ENCODE measurements around the gene DPH1. TPM values are rescaled to one million over a fixed set of nuclear protein-coding genes. Genes with fewer than 3 reads are reported as not detected.

The DPH1 gene
- total RNA-seq, 1 donor from 2014 or later, result 29.4 TPM

GRCh38 chr17:2025220-2025621 lies 4.7 kb upstream of the DPH1 start, which contains the start of gene RTN4RL1:
Gene RTN4RL1 (minus strand): TSS chr17:2025334. CDS start chr17:2024865, 469 bp downstream.
- H3K4me1 Mint-ChIP-seq (ENCODE audit: low read depth), result peaks cover 17% of the 10 kb centered on the region
- H3K4me3 Mint-ChIP-seq (ENCODE audit: unreplicated experiment), result peak within 1 kb of the TSS; percentile 64
- DNase-seq (ENCODE audit: low spot score), result no peak
- peaks cover 10% of the 10 kb centered on the region for H3K27me3 Mint-ChIP-seq (ENCODE audit: low read depth)
- no peak within 1 kb of the TSS for H3K27ac Mint-ChIP-seq (ENCODE audit: unreplicated experiment)
- H3K9me3 Mint-ChIP-seq (ENCODE audit: low read depth), result no peaks in the 10 kb centered on the region
- TF ChIP-seq CTCF (IDR thresholded peaks at IDR 0.05), result no peak
- no peaks in the 10 kb centered on the region for H3K36me3 Mint-ChIP-seq (ENCODE audit: low read depth)

- no peaks in the 10 kb centered on the region for H3K36me3 Mint-ChIP-seq (ENCODE audit: low read depth)
- H3K4me1 Mint-ChIP-seq (ENCODE audit: low read depth), result peaks cover 18% of the 10 kb centered on the region
- peak; percentile 89 for TF ChIP-seq CTCF (IDR thresholded peaks at IDR 0.05)
- no peak overlapping the region for H3K27ac Mint-ChIP-seq (ENCODE audit: unreplicated experiment)
- peak overlapping the region; percentile 64 for H3K4me3 Mint-ChIP-seq (ENCODE audit: unreplicated experiment)
- DNase-seq (ENCODE audit: low spot score), result no peak
- H3K9me3 Mint-ChIP-seq (ENCODE audit: low read depth), result no peaks in the 10 kb centered on the region
- H3K27me3 Mint-ChIP-seq (ENCODE audit: low read depth), result peaks cover 7% of the 10 kb centered on the region
Observed at GRCh38 chr17:2025622-2026309, 4.2 kb upstream of the DPH1 start.

- H3K4me1 Mint-ChIP-seq (ENCODE audit: low read depth), result peaks cover 22% of the 10 kb centered on the region
- TF ChIP-seq CTCF (IDR thresholded peaks at IDR 0.05), result no peak
- H3K36me3 Mint-ChIP-seq (ENCODE audit: low read depth), result no peaks in the 10 kb centered on the region
- DNase-seq (ENCODE audit: low spot score), result no peak
- no peak overlapping the region for H3K27ac Mint-ChIP-seq (ENCODE audit: unreplicated experiment)
- H3K9me3 Mint-ChIP-seq (ENCODE audit: low read depth), result no peaks in the 10 kb centered on the region
- peaks cover 7% of the 10 kb centered on the region for H3K27me3 Mint-ChIP-seq (ENCODE audit: low read depth)
- H3K4me3 Mint-ChIP-seq (ENCODE audit: unreplicated experiment), result no peak overlapping the region
Observed at GRCh38 chr17:2027528-2028233, 2.3 kb upstream of the DPH1 start.

- Mint-ChIP-seq H3K9me3 (ENCODE audit: low read depth) (no peaks in the 10 kb centered on the region), H3K36me3 (ENCODE audit: low read depth) (no peaks in the 10 kb centered on the region), H3K4me3 (ENCODE audit: unreplicated experiment) (no peak overlapping the region), H3K27me3 (ENCODE audit: low read depth) (peaks cover 7% of the 10 kb centered on the region), H3K27ac (ENCODE audit: unreplicated experiment) (no peak overlapping the region), H3K4me1 (ENCODE audit: low read depth) (peaks cover 26% of the 10 kb centered on the region)
- TF ChIP-seq CTCF (IDR thresholded peaks at IDR 0.05), result no peak
- no peak for DNase-seq (ENCODE audit: low spot score)
Observed at GRCh38 chr17:2028234-2028614, 1.7 kb upstream of the DPH1 start.

GRCh38 chr17:2028737-2029136 lies 1.2 kb upstream of the DPH1 start:
- H3K4me1 Mint-ChIP-seq (ENCODE audit: low read depth), result peaks cover 27% of the 10 kb centered on the region
- peaks cover 7% of the 10 kb centered on the region for H3K27me3 Mint-ChIP-seq (ENCODE audit: low read depth)
- no peaks in the 10 kb centered on the region for H3K36me3 Mint-ChIP-seq (ENCODE audit: low read depth)
- H3K27ac Mint-ChIP-seq (ENCODE audit: unreplicated experiment), result no peak overlapping the region
- no peaks in the 10 kb centered on the region for H3K9me3 Mint-ChIP-seq (ENCODE audit: low read depth)
- no peak for DNase-seq (ENCODE audit: low spot score)
- TF ChIP-seq CTCF (IDR thresholded peaks at IDR 0.05), result no peak
- no peak overlapping the region for H3K4me3 Mint-ChIP-seq (ENCODE audit: unreplicated experiment)

Measured in chondrocyte (in vitro differentiated cells).